Measurements from ENCODE around the gene CD4. TPM values are rescaled to one million over a fixed set of nuclear protein-coding genes. Genes with fewer than 3 reads are reported as not detected.

CD4 gene
- total and polyA plus RNA-seq, 10 of the 15 experiments (the other 5 are each of a cell fraction or from before 2014, with no cell fraction given): 0.24 to 1.6 (median 0.69) TPM

DNA sequence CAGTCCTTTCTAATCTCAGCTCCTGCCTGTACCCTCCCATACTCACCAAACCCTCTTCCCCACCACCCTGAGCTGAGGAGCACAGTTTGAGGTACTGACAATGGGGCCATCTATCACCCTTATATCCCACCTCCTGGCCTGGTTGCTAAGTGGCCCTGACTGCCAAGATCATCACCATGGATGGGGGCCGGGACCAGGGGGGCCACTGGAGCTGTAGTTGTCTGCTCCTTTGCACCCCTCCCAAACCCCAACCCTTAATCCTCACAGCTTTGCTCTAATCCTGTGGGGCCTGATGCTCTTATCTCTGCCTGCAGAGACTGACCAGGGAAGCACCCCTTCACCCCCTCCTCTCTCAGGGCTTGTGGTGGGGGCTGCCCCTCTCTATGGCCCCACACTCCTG lies 51.0 kb downstream of the CD4 start:
- FAIRE-seq: no peak
- Histone ChIP-seq H3K4me3 (no peak overlapping the region), H3K4me1 (ENCODE audit: control insufficient read depth, insufficient read depth, low read length) (peaks cover 10% of the 10 kb centered on the region), H3K27me3 (replicated peaks in 1 of 2; ENCODE audit: control insufficient read depth in 2 of 2, insufficient read depth in 2 of 2, low read length in 1 of 2) (no peaks in the 10 kb centered on the region), H4K20me1 (ENCODE audit: control insufficient read depth, insufficient read depth) (no peaks in the 10 kb centered on the region), H3K79me2 (ENCODE audit: control insufficient read depth, insufficient read depth, low read length) (no peaks in the 10 kb centered on the region), H3K36me3 (ENCODE audit: control insufficient read depth in 2 of 2, insufficient read depth in 2 of 2, low read length in 1 of 2) (no peaks in the 10 kb centered on the region), H3K9me3 (replicated peaks; ENCODE audit: control insufficient read depth, insufficient read depth, low read length) (no peaks in the 10 kb centered on the region), H3K27ac (ENCODE audit: control insufficient read depth, insufficient read depth) (no peak overlapping the region), H2AFZ (ENCODE audit: control insufficient read depth, low read depth, low read length) (peak overlapping the region; percentile 40), H3K4me2 (ENCODE audit: control insufficient read depth, insufficient read depth) (peak overlapping the region; percentile 65; the same call in 1 of the 2 replicates), H3K9ac (ENCODE audit: control insufficient read depth, insufficient read depth, low read length) (peak overlapping the region; percentile 34; the same call in 1 of the 2 replicates)
- POLR2A ChIA-PET: interaction anchor here (0.8 to 1.6 kb wide), 5 partner anchors 8 to 25 kb away, joined by 3 to 7 read pairs (median 4); partner anchors contain the start of gene CDCA3
- TF ChIP-seq NBN (IDR thresholded peaks at IDR 0.05) (no peak), SP1 (IDR thresholded peaks at IDR 0.05; ENCODE audit: low read depth, low read length) (no peak), LARP7 (IDR thresholded peaks at IDR 0.05) (no peak)
- TF ChIP-seq, protein P1, sequence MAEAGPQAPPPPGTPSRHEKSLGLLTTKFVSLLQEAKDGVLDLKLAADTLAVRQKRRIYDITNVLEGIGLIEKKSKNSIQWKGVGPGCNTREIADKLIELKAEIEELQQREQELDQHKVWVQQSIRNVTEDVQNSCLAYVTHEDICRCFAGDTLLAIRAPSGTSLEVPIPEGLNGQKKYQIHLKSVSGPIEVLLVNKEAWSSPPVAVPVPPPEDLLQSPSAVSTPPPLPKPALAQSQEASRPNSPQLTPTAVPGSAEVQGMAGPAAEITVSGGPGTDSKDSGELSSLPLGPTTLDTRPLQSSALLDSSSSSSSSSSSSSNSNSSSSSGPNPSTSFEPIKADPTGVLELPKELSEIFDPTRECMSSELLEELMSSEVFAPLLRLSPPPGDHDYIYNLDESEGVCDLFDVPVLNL (IDR thresholded peaks at IDR 0.05; ENCODE audit: low read depth, low read length): no peak
- TF ChIP-seq, protein P2, sequence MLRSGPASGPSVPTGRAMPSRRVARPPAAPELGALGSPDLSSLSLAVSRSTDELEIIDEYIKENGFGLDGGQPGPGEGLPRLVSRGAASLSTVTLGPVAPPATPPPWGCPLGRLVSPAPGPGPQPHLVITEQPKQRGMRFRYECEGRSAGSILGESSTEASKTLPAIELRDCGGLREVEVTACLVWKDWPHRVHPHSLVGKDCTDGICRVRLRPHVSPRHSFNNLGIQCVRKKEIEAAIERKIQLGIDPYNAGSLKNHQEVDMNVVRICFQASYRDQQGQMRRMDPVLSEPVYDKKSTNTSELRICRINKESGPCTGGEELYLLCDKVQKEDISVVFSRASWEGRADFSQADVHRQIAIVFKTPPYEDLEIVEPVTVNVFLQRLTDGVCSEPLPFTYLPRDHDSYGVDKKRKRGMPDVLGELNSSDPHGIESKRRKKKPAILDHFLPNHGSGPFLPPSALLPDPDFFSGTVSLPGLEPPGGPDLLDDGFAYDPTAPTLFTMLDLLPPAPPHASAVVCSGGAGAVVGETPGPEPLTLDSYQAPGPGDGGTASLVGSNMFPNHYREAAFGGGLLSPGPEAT (IDR thresholded peaks at IDR 0.05; ENCODE audit: low read depth): no peak
- DNase-seq (ENCODE audit: low read depth, low spot score): no peak
- CTCF ChIA-PET: interaction anchor here (0.8 to 1.6 kb wide), 6 partner anchors 10 to 87 kb away, joined by 3 to 5 read pairs (median 4); partner anchors contain the start of gene MLF2
- in situ Hi-C loops (cut with MboI) (no loop called here), intact Hi-C loops (cut with micrococcal nuclease; ENCODE audit: unreplicated experiment) (no loop called here)
- RAD21 ChIA-PET (ENCODE audit: unreplicated experiment): interaction anchor here (0.9 to 2.3 kb wide), 4 partner anchors 8 to 87 kb away, joined by 3 to 12 read pairs (median 7); partner anchors contain the start of genes CDCA3 and MLF2
- SMC1A ChIA-PET (ENCODE audit: uncharacterized antibody, unreplicated experiment): interaction anchor here (1.0 to 5.1 kb wide), 4 partner anchors 10 to 87 kb away, joined by 3 to 22 read pairs (median 4); partner anchors contain the start of genes CDCA3, MLF2 and USP5
- BruUV-seq (replicated peaks): no TSS peak
- ATAC-seq: peak; percentile 17
- 44% methylated on average over 1 of the region's 1 CpG for WGBS (ENCODE audit: insufficient coverage, insufficient replicate concordance, low lambda C conversion rate, missing lambda C conversion rate)

Data from GM12878 (cell line).